Iris pigment epithelial cell (primary cell): ENCODE results near the gene CITED4.
A peak's percentile ranks its signal among the peaks of the same experiment; 100 is the strongest.

Source experiments
- DNase-seq: peaks from one replicate; pipeline ENCODE4 v3.0.0-alpha.2; 2011; ENCODE audit warnings: low read depth

The CITED4 gene

GRCh38 chr1:40833979-40834378 lies 28.2 kb downstream of the CITED4 start:
- DNase-seq: no peak

GRCh38 chr1:40831001-40831732 lies 31.0 kb downstream of the CITED4 start:
- no peak for DNase-seq

GRCh38 chr1:40830419-40830943 lies 31.7 kb downstream of the CITED4 start:
- no peak for DNase-seq

DNA sequence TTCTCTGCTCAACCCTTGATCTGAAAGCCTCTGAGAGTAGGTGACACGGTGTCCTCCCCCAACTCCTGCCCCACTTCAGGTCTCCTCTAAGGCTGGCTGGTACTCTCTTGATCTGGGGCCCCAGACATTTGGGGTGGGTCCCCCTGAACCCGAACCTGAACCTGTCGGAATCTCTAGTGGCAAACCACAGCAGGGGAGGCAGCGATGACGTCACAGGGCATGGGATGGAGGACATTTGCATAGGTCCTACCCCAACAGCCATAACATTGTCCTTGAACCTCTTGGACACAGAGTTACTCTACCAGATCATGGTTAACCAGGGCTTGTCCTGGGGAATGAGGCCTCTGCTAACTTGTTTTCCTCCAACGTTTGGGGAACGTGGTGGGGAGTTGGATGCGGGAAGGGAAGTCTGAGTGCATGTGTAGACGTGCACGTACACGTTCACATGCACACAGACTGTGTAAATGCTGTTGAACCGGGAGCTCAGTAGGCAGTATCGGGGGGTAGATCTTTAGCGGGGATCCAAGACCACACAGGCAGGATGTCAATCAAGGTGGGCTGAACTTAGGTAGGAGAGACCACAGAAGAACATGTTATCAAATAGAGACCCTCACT lies 32.4 kb downstream of the CITED4 start:
- no peak for DNase-seq

GRCh38 chr1:40825996-40826395 lies 36.2 kb downstream of the CITED4 start:
- no peak for DNase-seq

DNA sequence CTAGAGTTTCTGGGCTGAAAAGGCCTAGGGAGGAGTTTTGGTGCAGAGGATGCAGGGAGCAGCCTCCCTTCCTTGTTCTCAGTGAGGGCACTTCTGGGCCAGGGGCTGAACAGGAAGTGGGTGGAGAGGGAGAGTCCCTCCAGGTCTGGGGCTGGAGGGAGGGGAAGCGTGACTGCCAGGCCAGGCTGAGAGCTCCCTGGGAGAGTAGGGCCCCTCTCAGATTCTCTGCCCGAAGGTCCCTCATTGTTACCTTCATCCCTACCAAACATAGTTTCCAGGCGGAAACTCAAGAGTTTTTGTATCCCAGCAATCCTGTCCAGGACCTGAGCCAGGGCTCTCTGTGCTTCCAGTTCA lies 36.8 kb downstream of the CITED4 start:
- no peak for DNase-seq

DNA sequence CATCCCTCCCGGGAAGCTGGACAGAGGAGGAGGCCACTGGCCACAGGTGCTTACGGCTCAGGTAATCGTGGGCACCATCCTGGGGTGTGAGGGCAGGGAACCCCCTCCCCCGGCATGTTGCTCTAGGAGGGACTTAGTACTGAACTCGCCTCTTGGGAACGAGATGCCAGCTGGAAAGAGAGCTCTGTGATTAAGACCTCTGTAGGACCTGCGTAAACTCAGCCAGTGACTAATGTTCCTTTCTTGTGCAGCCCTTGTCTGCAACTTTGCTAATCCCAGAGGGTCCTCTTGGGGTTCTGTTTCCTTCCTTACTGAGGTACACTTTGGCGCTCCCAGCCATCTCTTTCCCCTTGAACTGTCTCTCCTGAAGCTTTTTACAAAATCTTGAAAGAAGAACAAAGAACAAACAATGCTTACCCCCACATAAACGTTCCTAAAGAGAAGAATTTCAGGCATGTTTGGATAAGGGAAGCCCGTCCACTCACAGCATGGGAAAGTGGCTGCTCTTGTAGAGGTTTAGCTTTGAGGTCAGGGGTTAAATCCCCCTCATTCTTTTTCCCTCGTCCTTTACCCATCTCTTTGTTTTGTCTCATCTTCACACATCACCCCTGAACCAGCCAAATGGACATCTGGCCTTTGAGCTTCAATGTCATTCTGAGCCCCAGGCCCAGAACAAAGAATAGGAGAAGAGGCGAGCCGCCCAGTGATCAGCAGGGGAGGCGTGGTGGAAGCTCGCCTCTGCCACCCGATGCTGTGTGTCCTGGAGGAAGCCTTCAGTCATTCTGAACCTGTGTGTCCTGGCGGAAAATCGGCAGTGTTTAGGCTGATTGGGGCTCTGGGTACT lies 37.4 kb downstream of the CITED4 start:
- peak; percentile 86 for DNase-seq

- DNase-seq: no peak
These were observed 38.2 kb downstream of the CITED4 start for GRCh38 chr1:40823983-40824382.

GRCh38 chr1:40823345-40823744 lies 38.8 kb downstream of the CITED4 start:
- no peak for DNase-seq

- no peak for DNase-seq
These were observed 39.3 kb downstream of the CITED4 start for GRCh38 chr1:40822890-40823289.

DNA sequence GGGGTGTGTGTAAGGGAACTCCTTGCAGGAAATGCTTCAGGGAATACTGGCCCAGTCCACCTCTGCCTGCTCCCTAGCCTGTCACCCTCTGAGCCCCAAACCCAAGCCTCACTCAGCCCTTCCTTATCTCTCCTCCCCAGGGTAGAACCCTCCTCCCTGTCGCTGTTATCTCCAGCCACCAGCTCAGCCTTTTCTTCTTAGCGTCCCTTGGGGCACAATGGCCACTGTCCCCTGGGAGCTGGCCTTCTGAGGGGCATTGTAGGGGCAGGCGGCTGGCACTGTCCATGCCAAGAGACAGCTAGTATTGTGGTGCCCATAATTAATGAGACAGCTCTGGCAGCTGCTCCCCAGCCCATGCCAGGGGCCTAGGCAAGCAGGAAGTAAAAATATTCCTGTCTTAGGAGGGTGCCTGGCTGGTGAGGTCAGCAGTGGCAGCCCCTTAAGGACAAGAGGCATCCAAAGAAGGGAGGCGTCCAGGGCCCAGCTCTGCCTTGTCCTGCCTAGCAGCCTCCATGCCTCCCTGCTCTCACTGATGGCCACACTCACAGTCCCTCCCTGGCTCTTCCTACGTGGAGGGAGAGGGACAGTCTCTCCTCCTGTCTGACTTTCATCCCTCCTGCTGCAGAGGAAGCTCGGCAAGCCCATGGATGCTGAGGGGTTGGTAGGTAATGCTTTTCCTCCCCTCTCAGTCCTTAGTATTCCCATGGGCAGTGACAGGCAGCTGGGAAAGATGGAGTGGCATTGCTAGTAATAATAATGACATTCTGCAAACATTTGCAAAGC lies 41.1 kb downstream of the CITED4 start:
- DNase-seq: no peak

DNA sequence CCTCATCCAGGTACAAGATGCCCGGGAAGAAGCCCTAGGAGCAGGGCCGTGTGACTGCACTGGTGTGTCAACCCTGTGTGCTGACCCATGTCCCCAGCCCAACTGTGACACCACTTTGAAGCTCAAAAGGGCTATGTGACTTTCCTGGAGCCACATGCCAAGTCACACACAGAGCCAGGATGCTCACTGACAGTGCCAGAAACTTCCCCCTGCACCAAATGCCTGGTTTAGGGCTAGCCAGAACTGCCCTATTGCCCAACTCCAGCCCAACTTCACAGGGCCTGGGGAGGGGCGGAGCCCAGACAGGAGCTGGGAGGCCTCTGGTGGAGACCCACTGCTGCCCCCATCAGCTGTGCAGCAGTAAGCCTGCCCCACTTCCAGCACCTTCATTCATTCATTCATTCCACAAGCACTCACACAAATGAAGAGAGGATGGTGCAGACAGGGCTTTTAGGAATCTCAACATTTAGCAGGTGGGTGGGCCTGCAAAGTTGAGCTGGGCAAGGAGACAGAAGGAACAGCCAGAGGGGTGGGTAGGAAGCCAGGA lies 41.8 kb downstream of the CITED4 start:
- DNase-seq: no peak

- DNase-seq: no peak
These were observed 43.1 kb downstream of the CITED4 start for GRCh38 chr1:40819101-40819500.

GRCh38 chr1:40818264-40818961 lies 43.8 kb downstream of the CITED4 start:
- DNase-seq: no peak

DNA sequence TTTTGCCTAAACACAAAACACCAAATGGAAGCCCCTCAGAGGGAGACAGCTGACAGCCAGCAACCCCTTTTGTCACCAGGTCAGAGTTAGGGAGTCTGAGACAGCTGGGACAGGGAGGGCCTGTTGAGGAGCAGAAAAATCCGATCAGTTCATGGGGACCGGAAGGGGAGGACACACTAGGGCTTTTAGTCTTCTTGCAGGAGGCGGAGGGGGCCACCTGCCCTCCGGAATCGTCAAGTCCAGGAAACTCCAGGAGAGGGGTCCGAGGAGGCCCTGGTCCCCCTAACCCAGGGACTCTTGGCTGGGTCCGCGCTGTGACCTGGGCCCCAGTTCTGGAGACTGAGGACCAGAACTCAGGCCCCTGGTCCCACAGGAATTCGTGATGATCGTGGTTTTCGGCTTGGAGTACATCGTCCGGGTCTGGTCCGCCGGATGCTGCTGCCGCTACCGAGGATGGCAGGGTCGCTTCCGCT lies 44.3 kb downstream of the CITED4 start:
- DNase-seq: no peak

DNA sequence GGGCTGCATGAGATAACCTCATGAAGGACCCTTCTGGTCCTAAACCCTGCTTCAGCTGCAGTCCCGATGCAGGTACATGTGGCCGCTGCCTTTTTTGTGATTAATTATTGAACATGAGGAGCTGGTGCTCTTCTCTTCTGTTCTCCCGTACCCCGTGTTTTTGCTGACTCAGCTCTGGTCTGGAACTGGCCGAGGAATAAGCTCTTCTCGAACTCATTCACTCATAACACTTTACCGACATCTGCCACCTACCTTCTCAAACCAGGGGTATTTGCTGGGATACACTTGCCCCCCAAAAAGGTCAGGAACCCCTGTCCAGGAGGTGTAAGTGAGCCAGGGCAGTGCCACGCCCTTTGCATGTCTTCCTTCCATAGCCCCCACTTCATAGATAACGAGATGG lies 46.7 kb downstream of the CITED4 start:
- no peak for DNase-seq
